K562 (cell line): ENCODE results near the gene A1BG. TPM values are rescaled to one million over a fixed set of nuclear protein-coding genes. Genes with fewer than 3 reads are reported as not detected.

Source experiments
- ARID1B ChIP-seq: fragments of 450-650 bp; IDR thresholded peaks from 2 replicates; pipeline ENCODE4 v1.6.1; 2016; ENCODE audit warnings: antibody characterized with exemption, mild to moderate bottlenecking, inconsistent platforms
- BRF1 ChIP-seq: IDR thresholded peaks from 3 replicates; pipeline ENCODE4 v1.6.1; 2011; ENCODE audit warnings: borderline replicate concordance, mild to moderate bottlenecking; ENCODE audit not compliant: insufficient read length; ENCODE audit errors: extremely low read depth
- CTBP1 ChIP-seq: fragments of 450-650 bp; IDR thresholded peaks from 2 replicates; pipeline ENCODE4 v1.6.1; 2016; ENCODE audit warnings: borderline replicate concordance
- ERF ChIP-seq: fragments of 450-650 bp; formaldehyde crosslinking; IDR thresholded peaks from 2 replicates; pipeline ENCODE4 v1.4.0; 2020; ENCODE audit warnings: mild to moderate bottlenecking, mixed read lengths
- FOS ChIP-seq: IDR thresholded peaks from 3 replicates; pipeline ENCODE4 v1.6.1; 2011; ENCODE audit not compliant: insufficient read length; ENCODE audit errors: extremely low read depth
- GABPA ChIP-seq: fragments of 200-800 bp; sonication (Bioruptor generic); conservative IDR thresholded peaks from 2 replicates; pipeline ENCODE4 v1.6.1; 2016; ENCODE audit warnings: low read depth, missing genetic modification characterization, missing compliant biosample characterization
- KHSRP ChIP-seq: fragments of 450-650 bp; IDR thresholded peaks from 2 replicates; pipeline ENCODE4 v1.6.1; 2017
- KLF1 ChIP-seq: fragments of 450-650 bp; IDR thresholded peaks from 2 replicates; pipeline ENCODE4 v1.6.1; 2016; ENCODE audit warnings: missing genetic modification characterization, missing compliant biosample characterization
- MEF2D ChIP-seq: conservative IDR thresholded peaks from 2 replicates; pipeline ENCODE4 v1.6.1; 2016; ENCODE audit warnings: low read depth, missing genetic modification characterization, missing compliant biosample characterization
- NR2C1 ChIP-seq, 2 experiments: fragments of 450-650 bp; IDR thresholded peaks; 2 replicates each; pipeline ENCODE4 v1.6.1; 2017; ENCODE audit warnings: mild to moderate bottlenecking in 2 of 2, antibody characterized with exemption in 1 of 2, inconsistent platforms in 1 of 2, missing compliant biosample characterization in 1 of 2, missing genetic modification characterization in 1 of 2
- NR2F6 ChIP-seq: fragments of 450-650 bp; formaldehyde crosslinking; IDR thresholded peaks from 2 replicates; pipeline ENCODE4 v1.4.0; 2020; ENCODE audit warnings: mild to moderate bottlenecking
- RBM15 ChIP-seq: fragments of 200-400 bp; formaldehyde crosslinking; IDR thresholded peaks from 2 replicates; pipeline ENCODE4 v1.6.1; 2018; ENCODE audit warnings: mild to moderate bottlenecking, low read length, moderate library complexity; ENCODE audit not compliant: insufficient read depth
- SAFB ChIP-seq: fragments of 200-400 bp; formaldehyde crosslinking; IDR thresholded peaks from 2 replicates; pipeline ENCODE4 v1.6.1; 2017; ENCODE audit warnings: low read depth, low read length, borderline replicate concordance
- SIN3B ChIP-seq: fragments of 450-650 bp; IDR thresholded peaks from 2 replicates; pipeline ENCODE4 v1.6.1; 2017; ENCODE audit warnings: low read depth, mild to moderate bottlenecking, moderate library complexity
- ZBTB1 ChIP-seq: sonication (generic); formaldehyde crosslinking; IDR thresholded peaks from 2 replicates; pipeline ENCODE4 v1.8.1; 2023; ENCODE audit warnings: missing genetic modification reagents, low read depth, mild to moderate bottlenecking, borderline replicate concordance
- ZNF140 ChIP-seq: fragments of 250-450 bp; sonication (Bioruptor Pico); IDR thresholded peaks from 2 replicates; pipeline ENCODE4 v1.8.0; 2021; ENCODE audit warnings: moderate library complexity, mild to moderate bottlenecking, inconsistent platforms
- polyA plus RNA-seq, 8 experiments: library from polyadenylated mRNA; depleted of rRNA in 4 of 8; stranded (reverse) in 5 of 8; unstranded in 3 of 8; fragments of >200 nt; fragmentation: Nextera tagmentation in 2 of 8; fragmentation: Illumina TruSeq in 1 of 8; extraction: Ambion mirVana in 2 of 8; extraction: Trizol in 1 of 8; gene quantifications; 2 replicates each; pipeline versions ENCODE4 v1.2.1 to v1.2.3, GENCODE V29; 2011 to 2014; ENCODE audit warnings: inconsistent platforms in 1 of 8, missing spikeins in 1 of 8
- total RNA-seq, 7 experiments: library from RNA; depleted of rRNA in 6 of 7; stranded (reverse); fragments of >200 nt in 6 of 7; fragmentation: Illumina TruSeq in 2 of 7; extraction: Trizol in 2 of 7; gene quantifications; 2 replicates each; pipeline versions ENCODE4 v1.2.1 to v1.2.3, GENCODE V29; 2011 to 2021; ENCODE audit warnings: low replicate concordance in 1 of 7
- TF ChIP-seq, protein P1 (sequence below): sonication (generic); formaldehyde crosslinking; IDR thresholded peaks from 2 replicates; pipeline ENCODE4 v1.8.1; 2023; ENCODE audit warnings: mild to moderate bottlenecking, missing genetic modification reagents
- TF ChIP-seq, protein P2 (sequence below): sonication (generic); formaldehyde crosslinking; IDR thresholded peaks from 2 replicates; pipeline ENCODE4 v1.5.0; 2020; ENCODE audit warnings: missing genetic modification reagents
- TF ChIP-seq, protein P3 (sequence below): sonication (generic); formaldehyde crosslinking; IDR thresholded peaks from 2 replicates; pipeline ENCODE4 v1.8.1; 2023; ENCODE audit warnings: missing genetic modification reagents, mild to moderate bottlenecking, borderline replicate concordance

Gene A1BG
- total and polyA plus RNA-seq, 9 of the 15 experiments (the other 6 are each of a cell fraction or from before 2014, with no cell fraction given) = 0.10 to 19.8 (median 2.6) TPM

DNA sequence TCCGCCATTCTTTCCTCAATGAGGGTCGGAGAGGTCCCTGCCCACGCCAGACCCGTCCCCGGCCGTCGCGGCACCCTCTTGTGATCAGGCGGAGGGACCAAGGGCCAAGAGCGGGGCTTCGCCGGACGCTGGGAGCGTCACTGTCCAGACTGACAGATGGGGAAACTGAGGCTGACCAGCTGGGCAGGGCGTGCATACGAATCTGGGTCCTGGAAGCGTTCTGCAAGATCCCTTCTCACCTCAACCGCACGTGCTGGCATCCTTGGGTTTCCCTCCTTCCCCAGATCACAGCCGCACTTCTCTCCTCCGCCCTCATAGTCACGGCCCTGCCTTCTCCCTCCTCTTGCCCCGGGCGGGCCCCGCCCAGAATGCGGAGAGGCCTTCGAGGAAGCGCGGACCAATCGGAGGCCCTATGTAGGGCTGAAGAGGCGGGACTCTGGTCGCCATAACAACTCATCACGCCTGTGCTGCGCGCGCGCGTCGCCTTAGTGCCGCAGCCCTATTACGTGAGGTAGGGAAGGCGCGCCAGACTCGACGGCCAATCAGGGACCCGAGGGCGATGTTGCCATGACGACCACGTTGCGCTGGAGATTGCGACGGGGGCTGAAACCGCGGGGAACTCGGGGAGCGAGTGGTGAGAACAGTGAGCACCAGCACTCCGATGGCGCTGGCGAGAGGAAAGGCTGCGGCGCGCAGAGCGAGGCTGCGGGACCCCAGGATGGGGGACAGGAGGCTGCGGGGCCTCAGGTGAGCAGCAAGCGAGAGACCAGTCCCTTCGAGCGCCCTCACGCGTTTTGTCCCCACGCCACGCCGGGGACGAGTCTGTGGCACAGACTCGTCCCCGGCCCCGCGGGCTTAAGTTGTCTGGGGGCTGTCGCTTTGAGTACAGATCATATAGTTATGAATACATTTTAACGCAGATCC, 47.9 kb upstream of the A1BG start (continued):
- TF ChIP-seq, protein P1, sequence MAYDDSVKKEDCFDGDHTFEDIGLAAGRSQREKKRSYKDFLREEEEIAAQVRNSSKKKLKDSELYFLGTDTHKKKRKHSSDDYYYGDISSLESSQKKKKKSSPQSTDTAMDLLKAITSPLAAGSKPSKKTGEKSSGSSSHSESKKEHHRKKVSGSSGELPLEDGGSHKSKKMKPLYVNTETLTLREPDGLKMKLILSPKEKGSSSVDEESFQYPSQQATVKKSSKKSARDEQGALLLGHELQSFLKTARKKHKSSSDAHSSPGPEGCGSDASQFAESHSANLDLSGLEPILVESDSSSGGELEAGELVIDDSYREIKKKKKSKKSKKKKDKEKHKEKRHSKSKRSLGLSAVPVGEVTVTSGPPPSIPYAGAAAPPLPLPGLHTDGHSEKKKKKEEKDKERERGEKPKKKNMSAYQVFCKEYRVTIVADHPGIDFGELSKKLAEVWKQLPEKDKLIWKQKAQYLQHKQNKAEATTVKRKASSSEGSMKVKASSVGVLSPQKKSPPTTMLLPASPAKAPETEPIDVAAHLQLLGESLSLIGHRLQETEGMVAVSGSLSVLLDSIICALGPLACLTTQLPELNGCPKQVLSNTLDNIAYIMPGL (CRISPR knock-in tag) = no peak
- TF ChIP-seq SIN3B (peak; percentile 44; the same call in 1 of the 2 replicates), KHSRP (no peak), GABPA (peak; percentile 45; the same call in 1 of the 2 replicates), BRF1 (no peak), SAFB (peak; percentile 84), NR2C1 (IDR thresholded peaks at IDR 0.05) (no peak), NR2C1 (tag; IDR thresholded peaks at IDR 0.05) (no peak), FOS (peak; percentile 65), ZNF140 (CRISPR knock-in tag) (no peak), ZBTB1 (CRISPR knock-in tag) (no peak), ARID1B (no peak), ERF (CRISPR knock-in tag) (peak; percentile 57), CTBP1 (peak; percentile 88), MEF2D (no peak), KLF1 (no peak), RBM15 (no peak), NR2F6 (CRISPR knock-in tag) (no peak)
- TF ChIP-seq, protein P2, sequence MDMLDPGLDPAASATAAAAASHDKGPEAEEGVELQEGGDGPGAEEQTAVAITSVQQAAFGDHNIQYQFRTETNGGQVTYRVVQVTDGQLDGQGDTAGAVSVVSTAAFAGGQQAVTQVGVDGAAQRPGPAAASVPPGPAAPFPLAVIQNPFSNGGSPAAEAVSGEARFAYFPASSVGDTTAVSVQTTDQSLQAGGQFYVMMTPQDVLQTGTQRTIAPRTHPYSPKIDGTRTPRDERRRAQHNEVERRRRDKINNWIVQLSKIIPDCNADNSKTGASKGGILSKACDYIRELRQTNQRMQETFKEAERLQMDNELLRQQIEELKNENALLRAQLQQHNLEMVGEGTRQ (CRISPR knock-in tag) = no peak
- TF ChIP-seq, protein P3, sequence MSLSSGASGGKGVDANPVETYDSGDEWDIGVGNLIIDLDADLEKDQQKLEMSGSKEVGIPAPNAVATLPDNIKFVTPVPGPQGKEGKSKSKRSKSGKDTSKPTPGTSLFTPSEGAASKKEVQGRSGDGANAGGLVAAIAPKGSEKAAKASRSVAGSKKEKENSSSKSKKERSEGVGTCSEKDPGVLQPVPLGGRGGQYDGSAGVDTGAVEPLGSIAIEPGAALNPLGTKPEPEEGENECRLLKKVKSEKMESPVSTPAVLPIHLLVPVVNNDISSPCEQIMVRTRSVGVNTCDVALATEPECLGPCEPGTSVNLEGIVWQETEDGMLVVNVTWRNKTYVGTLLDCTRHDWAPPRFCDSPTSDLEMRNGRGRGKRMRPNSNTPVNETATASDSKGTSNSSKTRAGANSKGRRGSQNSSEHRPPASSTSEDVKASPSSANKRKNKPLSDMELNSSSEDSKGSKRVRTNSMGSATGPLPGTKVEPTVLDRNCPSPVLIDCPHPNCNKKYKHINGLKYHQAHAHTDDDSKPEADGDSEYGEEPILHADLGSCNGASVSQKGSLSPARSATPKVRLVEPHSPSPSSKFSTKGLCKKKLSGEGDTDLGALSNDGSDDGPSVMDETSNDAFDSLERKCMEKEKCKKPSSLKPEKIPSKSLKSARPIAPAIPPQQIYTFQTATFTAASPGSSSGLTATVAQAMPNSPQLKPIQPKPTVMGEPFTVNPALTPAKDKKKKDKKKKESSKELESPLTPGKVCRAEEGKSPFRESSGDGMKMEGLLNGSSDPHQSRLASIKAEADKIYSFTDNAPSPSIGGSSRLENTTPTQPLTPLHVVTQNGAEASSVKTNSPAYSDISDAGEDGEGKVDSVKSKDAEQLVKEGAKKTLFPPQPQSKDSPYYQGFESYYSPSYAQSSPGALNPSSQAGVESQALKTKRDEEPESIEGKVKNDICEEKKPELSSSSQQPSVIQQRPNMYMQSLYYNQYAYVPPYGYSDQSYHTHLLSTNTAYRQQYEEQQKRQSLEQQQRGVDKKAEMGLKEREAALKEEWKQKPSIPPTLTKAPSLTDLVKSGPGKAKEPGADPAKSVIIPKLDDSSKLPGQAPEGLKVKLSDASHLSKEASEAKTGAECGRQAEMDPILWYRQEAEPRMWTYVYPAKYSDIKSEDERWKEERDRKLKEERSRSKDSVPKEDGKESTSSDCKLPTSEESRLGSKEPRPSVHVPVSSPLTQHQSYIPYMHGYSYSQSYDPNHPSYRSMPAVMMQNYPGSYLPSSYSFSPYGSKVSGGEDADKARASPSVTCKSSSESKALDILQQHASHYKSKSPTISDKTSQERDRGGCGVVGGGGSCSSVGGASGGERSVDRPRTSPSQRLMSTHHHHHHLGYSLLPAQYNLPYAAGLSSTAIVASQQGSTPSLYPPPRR = no peak
